ENCODE measurements around the gene RMND5A.
"Not testable (repeated sequence)": the region's sequence is repeated elsewhere in the genome, so short reads cannot be mapped to it uniquely, and the experiment has no call there.

RMND5A gene, protein sequence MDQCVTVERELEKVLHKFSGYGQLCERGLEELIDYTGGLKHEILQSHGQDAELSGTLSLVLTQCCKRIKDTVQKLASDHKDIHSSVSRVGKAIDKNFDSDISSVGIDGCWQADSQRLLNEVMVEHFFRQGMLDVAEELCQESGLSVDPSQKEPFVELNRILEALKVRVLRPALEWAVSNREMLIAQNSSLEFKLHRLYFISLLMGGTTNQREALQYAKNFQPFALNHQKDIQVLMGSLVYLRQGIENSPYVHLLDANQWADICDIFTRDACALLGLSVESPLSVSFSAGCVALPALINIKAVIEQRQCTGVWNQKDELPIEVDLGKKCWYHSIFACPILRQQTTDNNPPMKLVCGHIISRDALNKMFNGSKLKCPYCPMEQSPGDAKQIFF

DNA sequence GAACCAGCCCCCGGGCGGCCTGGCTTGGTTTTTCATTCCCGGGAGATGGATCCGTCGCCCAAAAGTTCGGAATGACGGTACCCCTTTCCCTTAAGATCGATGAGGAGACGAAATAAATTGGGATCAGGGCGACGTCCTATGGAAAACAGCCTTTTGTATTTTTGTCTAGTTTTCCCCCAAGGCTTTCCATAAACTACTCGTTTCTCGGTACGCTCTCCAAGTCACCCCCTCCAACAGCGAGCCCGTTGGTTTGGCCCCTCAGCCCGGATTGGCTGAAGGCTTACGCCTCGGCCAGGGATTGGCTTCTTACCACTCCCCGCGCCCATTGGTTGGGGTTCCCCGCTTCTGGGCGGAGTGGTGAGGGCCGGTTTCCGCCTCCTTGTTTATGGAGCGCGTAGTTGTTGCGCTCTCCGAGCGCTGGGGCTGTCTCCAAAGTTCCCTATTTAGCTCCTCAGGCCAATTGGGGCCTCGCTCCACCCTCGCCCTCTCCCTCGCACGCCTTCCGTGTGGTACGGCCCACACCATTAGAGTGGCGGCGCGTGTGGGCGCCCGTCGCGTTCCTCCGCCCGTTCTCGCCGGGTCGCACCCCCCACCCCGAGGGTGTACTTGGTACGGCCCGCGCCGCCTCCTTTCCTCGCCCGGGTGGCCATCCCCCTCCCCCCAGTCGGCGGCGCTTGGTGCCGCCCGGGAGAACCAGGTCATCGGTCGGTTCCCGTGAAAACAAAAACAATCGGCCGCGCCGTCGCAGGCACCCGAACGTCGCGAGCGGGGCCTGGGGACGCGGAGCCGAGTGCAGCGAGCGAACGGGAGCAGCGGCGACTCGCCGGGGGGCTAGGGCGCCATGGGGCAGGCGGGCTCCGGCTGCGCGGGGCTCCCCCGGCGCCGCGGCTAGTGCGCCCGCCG lies at the start of gene RMND5A:
TSS of gene RMND5A (plus strand) at position 655 of the 903 bp plus-strand sequence. CDS start 377 bp downstream, outside the sequence.
- peak; percentile 87 for DNase-seq (ENCODE audit: low spot score)

- DNase-seq (ENCODE audit: low spot score), result peak; percentile 96
Observed at GRCh38 chr2:86671337-86671981, 48.6 kb upstream of the RMND5A start.

DNA sequence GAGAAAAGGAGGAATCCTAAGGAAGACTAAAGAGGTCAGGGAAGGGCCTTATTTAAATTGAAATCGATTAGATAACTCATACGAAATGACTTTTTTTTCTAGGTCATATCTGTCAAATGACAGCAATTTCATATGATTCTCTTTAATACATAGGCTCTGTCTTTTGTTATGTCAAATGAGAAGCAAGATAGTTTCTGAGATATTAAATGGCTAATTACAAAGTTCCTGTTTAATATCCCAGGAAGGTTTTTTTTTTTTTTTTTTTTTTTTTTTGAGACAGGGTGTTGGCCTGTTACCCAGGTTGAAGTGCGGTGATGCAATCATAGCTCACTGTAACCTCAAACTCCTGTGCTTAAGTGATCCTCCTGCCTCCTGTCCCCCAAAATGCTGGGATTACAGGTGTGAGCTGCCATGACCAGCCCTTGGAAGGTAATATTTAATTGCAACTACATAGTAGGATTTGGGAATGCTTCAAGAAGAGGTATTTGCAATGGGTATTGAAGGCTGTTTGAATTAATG lies 48.0 kb upstream of the RMND5A start:
- DNase-seq (ENCODE audit: low spot score), result peak; percentile 9

GRCh38 chr2:86673011-86673410 lies 47.1 kb upstream of the RMND5A start:
- DNase-seq (ENCODE audit: low spot score), result no peak

GRCh38 chr2:86673986-86674670 lies 46.0 kb upstream of the RMND5A start:
- peak; percentile 16 for DNase-seq (ENCODE audit: low spot score)

DNA sequence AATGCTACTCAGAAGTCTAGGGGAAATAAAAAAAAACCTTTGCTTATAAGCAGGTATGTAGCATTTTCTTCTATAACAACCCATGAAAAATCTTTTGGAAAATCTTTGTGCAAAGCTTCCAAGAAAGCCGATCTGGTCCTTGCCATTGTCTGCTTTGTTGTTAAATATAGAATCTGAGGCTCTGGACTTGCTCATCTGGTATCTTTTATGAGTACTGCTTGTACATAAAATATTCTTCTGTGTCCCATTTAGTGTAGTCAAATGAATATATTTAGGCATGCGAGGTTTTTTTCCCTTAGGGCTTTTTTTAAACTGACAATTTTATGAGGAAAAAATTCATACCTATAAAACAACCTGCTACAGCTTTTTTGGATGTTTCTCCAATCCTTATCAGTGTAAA lies 45.0 kb upstream of the RMND5A start:
- peak; percentile 28 for DNase-seq (ENCODE audit: low spot score)

GRCh38 chr2:86675511-86676015 lies 44.5 kb upstream of the RMND5A start:
- DNase-seq (ENCODE audit: low spot score), result peak; percentile 53

DNA sequence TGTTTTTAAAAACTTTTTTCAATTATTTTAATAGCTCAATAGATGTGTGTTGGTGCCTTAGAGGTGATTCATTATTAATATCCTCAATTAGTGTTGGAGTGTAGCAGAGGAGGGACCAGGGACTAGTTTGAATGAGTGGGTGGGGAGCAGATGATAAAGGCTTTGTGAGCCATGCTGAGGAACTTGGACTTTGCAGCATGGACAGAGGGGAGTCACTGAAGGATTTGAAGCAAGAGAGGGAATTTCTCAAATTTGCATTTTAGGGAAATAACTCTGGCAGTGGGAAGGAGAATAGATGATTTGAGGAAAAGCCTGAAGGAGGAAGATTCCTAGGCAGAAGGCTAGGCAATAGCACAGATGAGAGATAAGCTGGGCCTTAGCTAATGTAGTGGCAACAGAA lies 42.3 kb upstream of the RMND5A start:
- DNase-seq (ENCODE audit: low spot score), result no peak

DNA sequence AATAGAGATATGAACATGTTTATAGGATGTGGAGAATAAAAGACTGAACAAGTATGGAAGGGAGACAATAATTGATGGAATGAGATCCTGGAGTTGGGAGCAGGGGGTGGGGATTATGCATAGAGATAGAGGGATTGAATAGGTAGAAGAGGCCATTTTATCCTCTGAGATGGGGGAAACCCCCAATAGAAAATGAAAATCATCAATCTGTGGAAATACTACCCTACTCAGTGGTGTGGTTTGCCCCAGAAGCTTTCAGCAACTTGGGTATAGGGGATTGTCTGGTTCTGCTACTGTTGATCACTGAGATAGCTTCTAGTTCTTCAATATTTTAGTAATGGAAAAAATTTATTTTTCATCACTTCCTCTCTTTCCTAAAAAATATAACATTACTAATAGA lies 41.1 kb upstream of the RMND5A start:
- DNase-seq (ENCODE audit: low spot score), result no peak

DNA sequence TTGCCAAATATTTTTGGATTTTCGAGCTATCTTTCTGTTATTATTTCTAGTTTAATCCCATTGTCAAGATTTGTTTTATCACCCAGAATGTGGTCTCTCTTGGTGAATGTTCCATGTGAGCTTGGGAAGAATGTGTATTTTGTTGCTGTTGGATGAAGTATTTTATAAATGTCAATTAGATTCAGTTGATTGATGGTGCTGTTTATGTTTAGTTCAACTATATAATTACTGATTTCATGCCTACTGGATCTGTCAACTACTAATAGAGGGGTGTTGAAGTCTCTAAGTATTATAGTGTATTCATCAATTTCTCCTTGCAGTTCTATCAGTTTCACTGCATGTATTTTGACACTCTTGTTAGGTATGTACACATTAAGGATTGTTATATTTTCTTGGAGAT lies 34.7 kb upstream of the RMND5A start:
- no peak for DNase-seq (ENCODE audit: low spot score)

DNA sequence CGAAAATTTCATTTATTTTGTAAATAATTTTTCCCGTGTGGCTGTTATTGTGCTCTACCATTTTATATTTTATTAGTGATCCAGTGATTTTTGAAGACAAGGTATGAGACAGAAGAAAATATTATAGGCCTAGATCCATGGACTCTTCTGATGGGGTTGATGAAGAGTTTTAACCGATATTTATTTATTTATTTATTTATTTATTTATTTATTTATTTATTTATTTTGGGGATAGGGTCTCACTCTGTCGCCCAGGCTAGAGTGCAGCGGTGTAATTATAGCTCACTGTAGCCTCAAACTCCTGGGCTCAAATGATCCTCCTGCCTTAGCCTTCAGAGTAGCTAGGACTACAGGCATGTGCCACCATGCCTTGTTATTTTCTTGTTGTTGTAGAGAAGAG lies 33.6 kb upstream of the RMND5A start:
- DNase-seq (ENCODE audit: low spot score), result no peak

DNA sequence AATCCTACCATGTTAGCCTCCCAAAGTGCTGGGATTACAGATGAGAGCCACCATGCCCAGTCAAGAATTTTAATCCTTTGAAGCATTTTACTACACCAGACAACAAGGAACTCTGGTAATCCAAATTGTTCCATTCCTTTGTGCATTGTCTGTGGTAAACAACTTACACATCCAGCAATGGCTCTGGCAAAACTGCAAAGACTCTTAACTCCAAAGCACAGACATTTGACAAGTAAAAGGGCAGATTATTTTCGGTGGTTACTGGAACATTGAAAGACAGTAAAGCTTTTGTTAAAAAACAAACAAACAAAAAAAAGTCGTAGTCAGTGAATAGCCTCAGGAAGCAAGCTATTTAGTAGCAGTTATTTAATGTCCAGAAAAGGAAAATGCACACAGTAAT lies 33.2 kb upstream of the RMND5A start:
- no peak for DNase-seq (ENCODE audit: low spot score)

- no peak for DNase-seq (ENCODE audit: low spot score)
Observed at GRCh38 chr2:86695053-86695691, 24.9 kb upstream of the RMND5A start.

GRCh38 chr2:86697551-86698104 lies 22.5 kb upstream of the RMND5A start:
- DNase-seq (ENCODE audit: low spot score), result no peak

DNA sequence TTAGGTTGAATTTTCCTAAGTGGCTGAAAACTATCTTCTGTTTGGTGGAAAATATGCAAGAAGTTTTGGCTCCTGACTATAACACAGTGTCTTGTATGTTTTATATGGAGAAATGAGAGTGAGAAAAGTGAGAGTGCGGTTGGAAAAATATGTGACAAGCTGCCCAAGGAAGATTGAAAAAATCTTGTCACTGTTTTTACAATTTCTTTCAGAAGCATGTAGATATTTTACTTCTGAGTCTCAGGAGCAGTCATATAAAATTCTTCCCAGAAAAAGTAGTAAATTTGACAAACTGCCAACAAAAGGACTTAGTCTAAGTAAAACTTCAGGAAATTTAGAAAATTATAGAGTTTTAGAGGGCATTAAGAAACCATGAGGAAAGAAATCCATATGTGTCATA lies 19.4 kb upstream of the RMND5A start:
- DNase-seq (ENCODE audit: low spot score), result no peak

DNA sequence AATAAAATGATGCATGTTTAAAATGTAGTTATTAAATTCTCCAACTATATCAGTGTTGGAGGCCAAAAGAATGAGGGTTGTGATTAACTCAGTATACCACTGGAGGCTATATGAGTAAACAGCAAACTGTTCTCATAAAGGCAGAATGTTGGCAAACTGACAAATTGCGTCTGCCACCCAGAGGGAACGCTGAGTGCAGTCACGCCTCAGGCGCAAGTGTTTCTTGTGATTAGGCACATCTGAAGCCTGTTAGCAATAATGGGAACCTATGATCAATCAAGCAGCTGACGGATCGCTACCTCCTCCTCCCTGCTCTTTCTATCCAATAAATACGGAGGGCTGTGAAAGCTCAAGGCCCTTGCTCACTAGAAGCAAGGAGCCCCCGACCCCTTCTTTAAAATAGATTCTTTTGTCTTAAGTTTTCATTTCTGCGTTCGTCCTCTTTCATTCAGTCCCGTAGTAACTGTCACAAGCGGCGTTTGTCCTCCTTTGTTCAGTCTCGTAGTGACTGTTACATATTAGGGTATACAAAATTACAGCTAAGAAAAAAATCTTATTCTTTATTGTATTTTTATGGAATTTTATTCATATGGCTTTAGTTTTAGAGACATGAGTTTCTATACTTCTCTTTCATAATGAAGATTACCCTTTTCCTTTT lies 16.3 kb upstream of the RMND5A start:
- DNase-seq (ENCODE audit: low spot score), result peak; percentile 58

GRCh38 chr2:86704459-86704971 lies 15.6 kb upstream of the RMND5A start:
- DNase-seq (ENCODE audit: low spot score), result peak; percentile 99

DNA sequence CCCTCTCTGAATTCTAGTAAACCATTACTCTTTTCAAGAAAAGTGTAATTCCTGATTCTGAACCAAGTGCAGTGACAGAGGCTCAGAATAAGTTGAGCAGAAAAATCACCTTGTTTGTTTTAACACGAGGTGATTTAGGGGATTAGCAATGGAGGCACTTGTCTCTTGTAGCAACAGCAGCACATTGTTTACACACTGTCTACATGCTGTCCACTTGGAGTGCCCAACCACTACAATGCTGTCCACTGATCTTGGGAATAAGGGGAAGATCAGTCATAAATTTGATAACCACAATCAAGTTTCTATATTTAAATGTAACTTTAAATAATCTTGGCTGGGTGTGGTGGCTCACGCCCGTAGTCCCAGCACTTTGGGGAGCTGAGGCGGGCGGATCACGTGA lies 13.9 kb upstream of the RMND5A start:
- no peak for DNase-seq (ENCODE audit: low spot score)

GRCh38 chr2:86706935-86707334 lies 13.2 kb upstream of the RMND5A start:
- DNase-seq (ENCODE audit: low spot score), result no peak

- DNase-seq (ENCODE audit: low spot score), result not testable (repeated sequence)
Observed at GRCh38 chr2:86708126-86708525, 12.0 kb upstream of the RMND5A start.

Measured in cerebellar cortex (tissue), 1 donor.